ENCODE data around the gene CENPX.

Gene CENPX

DNA sequence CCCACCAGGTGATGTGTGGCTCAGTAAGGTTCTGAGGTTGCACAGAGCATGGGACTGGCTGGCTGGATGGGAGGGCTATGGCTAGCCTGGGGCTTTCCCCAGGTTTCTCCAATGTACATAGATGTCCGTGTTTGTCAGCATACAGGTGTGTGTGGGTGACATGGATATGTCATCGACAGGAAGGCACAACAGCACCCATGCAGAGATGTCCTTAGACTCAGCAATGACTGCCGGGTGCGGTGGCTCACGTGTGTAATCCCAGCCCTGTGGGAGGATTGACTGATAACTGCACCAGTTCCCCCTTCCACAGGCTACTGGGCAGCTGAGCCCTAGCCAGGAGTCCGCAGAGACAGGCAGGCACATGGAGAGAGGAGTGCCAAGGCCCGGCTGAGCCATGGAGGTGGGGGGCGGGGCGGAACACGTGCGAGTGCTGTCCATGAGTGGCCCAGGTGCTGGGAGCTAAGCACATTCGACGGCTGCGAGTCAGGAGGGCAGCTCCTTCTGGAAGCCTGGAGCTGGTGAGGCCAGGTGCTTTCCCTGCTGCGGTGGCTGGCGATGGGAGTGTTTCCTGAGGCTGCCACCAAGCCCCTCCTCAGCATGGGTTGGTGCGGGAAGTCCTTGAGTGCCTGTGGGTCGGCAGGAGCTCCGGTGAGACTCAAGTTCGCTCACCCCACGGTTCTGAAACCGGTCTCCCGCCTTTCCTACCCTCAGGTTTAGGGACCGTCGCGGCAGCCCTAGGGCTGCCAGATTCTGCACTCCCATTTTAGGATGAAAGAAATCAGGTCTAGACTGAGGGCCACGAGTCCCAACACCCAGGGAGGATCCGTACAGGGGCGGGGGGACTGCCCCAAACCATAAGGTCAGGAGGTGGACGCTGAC, 46.1 kb downstream of the CENPX start:
- peak; percentile 68 for DNase-seq

DNA sequence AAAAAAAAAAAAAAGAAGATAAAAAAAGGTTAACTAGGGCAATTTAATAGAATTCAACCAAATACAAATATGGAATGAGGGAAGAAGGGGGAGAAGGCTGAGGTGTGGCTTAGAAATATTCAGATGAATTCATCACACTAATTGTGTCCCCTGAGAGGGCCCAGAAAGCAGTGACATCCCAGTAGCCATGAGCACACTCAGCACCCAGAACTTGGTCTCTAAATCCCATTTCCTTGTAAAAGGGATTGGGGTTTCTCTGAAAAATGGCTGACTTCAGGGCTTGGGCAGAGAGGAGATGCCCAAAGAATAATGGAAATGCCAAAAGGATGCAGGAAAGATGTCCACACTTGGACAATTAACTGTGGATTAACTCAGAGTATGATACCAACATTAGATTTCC, 49.2 kb downstream of the CENPX start:
- no peak for DNase-seq

DNA sequence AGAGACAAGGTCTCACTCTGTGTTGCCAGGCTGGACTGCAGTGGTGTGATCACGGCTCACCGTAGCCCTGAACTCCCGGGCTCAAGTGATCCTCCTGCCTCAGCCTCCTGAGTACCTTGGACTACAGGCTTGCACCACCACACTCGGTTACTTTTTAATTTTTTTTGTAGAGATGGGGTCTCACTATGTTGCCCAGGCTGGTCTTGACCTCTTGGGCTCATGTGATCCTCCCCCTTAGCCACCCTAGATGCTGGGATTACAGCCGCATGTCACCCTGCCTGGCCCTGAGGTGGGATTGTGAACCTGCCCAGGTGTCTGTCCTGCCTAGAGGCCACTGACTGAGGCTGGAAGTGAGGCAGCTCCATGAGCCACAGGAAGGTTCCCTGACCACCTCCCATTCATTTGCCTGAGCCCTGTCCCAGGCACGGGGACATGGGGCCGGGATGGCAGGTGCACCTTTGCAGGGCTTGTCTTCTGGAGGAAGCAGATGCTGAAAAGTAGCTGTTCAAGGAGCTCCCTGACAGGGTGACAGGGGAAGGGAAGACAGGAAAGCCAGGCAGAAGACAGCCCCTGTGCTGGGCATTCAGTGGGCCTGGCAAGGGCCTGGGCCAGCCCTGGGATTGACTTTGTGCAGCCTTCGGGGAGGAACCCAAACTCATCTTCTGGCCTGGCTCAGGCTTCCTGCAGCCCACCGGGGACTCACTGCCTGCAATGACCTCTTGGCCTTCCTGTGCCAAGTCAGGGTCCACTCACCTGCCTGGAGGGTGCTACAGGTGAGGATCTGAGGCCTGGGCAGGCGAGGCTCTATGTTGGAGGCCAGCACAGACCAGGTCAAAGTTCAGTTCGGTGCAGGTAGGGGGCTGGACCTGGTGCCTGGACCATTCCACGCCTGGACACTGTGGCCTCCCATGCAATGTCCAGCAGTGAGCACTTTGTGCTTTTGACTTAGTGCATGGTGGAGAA, 53.5 kb downstream of the CENPX start:
- DNase-seq: no peak
